ENCODE results near the gene STEAP1B. TPM values are rescaled to one million over a fixed set of nuclear protein-coding genes. Genes with fewer than 3 reads are reported as not detected.

The STEAP1B gene
- total RNA-seq, 1 experiment from 2014 or later = 1.6 TPM

DNA sequence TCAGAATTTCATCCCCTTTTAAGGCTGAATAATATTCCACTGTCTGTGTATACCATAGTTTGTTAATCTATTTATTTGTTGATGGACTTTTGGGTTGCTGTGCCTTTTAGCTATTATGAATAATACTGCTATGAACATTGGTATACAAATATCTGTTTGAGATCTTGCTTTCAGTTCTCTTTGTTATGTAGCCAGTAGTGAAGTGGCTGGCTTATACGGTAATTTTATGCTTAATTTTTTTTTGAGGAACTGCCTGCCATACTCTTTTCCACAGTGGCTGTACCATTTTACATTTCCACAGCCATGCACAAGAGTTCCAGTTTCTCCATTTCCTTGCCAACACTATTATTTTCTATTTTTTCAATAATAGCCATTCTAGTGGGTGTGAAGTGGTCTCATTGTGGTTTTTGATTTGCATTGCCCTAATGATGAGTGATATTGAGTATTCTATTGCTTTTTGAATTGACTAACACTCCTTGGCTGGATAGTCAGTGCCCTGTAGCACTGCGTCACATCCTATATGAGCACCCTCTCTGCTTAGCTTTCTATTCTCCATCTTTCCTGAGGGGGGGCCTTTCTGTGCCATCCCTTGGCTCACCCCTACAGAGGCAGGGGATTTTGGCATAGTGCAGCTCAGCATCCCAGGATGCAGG lies 113.7 kb downstream of the STEAP1B start:
- H3K4me1 ChIP-seq (replicated peaks) = no peaks in the 10 kb centered on the region
- no peak overlapping the region for H3K27ac ChIP-seq
- DNase-seq (ENCODE audit: low read depth in 1 of 2, low spot score in 2 of 2) = no peak
- no peaks in the 10 kb centered on the region for H3K9me3 ChIP-seq (replicated peaks)
- no peaks in the 10 kb centered on the region for H3K36me3 ChIP-seq
- H3K4me3 ChIP-seq = no peak overlapping the region
- peaks cover 4% of the 10 kb centered on the region; the same call in 1 of the 2 replicates for H3K27me3 ChIP-seq (replicated peaks)

DNA sequence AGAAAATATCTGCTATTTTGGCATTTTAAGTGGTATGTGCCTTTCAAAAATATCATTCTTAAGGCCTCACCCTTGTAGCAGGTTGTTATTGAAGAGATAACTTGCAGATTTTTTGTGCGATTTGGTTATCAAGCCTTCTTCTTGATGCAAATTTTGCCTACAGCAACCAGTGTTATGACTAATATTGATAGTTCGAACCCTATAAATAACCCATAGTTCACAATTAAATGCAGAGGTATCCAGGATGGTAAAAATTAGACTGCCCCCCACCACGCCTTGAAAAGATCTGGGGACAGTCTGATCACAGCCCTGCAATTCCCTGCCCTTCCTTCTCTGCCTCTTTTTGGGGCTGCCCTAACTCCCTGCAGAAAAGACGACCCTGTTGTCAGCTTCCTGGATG lies 114.7 kb downstream of the STEAP1B start:
- Histone ChIP-seq H3K9me3 (replicated peaks) (no peaks in the 10 kb centered on the region), H3K4me1 (replicated peaks) (no peaks in the 10 kb centered on the region), H3K36me3 (no peaks in the 10 kb centered on the region), H3K27me3 (replicated peaks) (peaks cover 4% of the 10 kb centered on the region; the same call in 1 of the 2 replicates), H3K27ac (no peak overlapping the region), H3K4me3 (no peak overlapping the region)
- DNase-seq (ENCODE audit: low read depth in 1 of 2, low spot score in 2 of 2) = no peak

- no peaks in the 10 kb centered on the region for H3K4me1 ChIP-seq (replicated peaks)
- H3K27ac ChIP-seq = no peak overlapping the region
- no peaks in the 10 kb centered on the region for H3K36me3 ChIP-seq
- H3K27me3 ChIP-seq (replicated peaks) = peaks cover 16% of the 10 kb centered on the region
- H3K4me3 ChIP-seq = no peak overlapping the region
- no peak for DNase-seq (ENCODE audit: low read depth in 1 of 2, low spot score in 2 of 2)
- no peaks in the 10 kb centered on the region for H3K9me3 ChIP-seq (replicated peaks)
Observed at GRCh38 chr7:22380333-22380732, 119.7 kb downstream of the STEAP1B start.

GRCh38 chr7:22378199-22378980 lies 121.6 kb downstream of the STEAP1B start:
- H3K27ac ChIP-seq = no peak overlapping the region
- H3K9me3 ChIP-seq (replicated peaks) = no peaks in the 10 kb centered on the region
- no peaks in the 10 kb centered on the region for H3K4me1 ChIP-seq (replicated peaks)
- DNase-seq (ENCODE audit: low read depth in 1 of 2, low spot score in 2 of 2) = no peak
- H3K36me3 ChIP-seq = no peaks in the 10 kb centered on the region
- peaks cover 16% of the 10 kb centered on the region for H3K27me3 ChIP-seq (replicated peaks)
- no peak overlapping the region for H3K4me3 ChIP-seq

GRCh38 chr7:22377703-22378102 lies 122.3 kb downstream of the STEAP1B start:
- no peak for DNase-seq (ENCODE audit: low read depth in 1 of 2, low spot score in 2 of 2)
- Histone ChIP-seq H3K4me3 (no peak overlapping the region), H3K4me1 (replicated peaks) (no peaks in the 10 kb centered on the region), H3K36me3 (no peaks in the 10 kb centered on the region), H3K9me3 (replicated peaks) (no peaks in the 10 kb centered on the region), H3K27ac (no peak overlapping the region), H3K27me3 (replicated peaks) (peaks cover 11% of the 10 kb centered on the region; the same call in 1 of the 2 replicates)

DNA sequence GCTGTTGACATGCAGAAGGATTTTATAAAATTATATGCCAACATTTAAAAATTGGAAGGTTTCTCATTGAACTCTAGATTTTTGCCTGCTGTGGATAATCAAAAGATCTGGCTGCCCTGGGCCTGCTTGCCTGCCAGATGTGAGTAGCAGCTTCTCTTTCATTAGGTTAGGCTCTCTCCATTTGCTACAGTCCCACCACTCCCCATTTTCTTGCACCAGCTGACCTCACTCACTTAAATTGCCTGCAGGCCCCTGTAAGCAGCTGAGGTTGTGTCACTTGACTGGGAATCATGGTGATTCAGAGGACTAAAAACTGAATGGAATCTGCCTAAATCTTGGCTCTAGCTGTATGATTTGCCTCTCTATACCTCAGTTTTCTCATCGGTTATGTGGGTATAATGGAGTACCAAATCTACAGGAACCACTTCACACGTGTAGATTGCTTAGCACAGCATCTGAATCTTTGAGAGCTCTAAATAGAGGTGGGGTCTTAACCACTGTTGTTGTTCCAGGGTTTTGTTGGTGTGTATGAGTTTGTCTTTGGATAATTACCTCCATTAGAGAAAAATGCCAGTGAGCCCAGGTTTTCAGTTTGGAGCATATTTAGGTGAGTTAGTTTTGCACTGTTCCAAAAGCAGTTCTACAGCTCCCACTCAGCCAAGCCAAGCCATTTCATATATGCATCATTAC lies 124.5 kb downstream of the STEAP1B start:
- Histone ChIP-seq H3K4me1 (replicated peaks) (no peaks in the 10 kb centered on the region), H3K9me3 (replicated peaks) (no peaks in the 10 kb centered on the region), H3K4me3 (no peak overlapping the region), H3K36me3 (no peaks in the 10 kb centered on the region), H3K27me3 (replicated peaks) (peaks cover 21% of the 10 kb centered on the region), H3K27ac (no peak overlapping the region)
- DNase-seq (ENCODE audit: low read depth in 1 of 2, low spot score in 2 of 2) = no peak

DNA sequence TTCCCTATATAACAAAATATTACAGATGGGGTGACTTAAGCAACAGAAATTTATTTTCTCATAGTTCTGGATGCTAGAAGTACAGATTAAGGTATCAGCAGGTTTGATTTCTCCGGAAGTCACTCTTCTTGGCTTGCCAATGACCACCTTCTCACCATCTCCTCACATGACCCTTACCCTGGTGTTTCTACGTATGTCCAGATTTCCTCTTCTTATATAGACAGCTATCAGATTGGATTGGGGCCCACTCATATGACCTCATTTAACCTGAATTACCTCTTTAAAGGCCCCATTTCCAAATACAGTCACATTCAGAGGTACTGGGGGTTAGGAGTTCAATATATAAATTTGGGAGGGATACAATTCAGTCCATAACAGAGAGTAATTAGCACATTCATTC lies 126.1 kb downstream of the STEAP1B start:
- DNase-seq (ENCODE audit: low read depth in 1 of 2, low spot score in 2 of 2) = no peak
- no peaks in the 10 kb centered on the region for H3K36me3 ChIP-seq
- H3K27me3 ChIP-seq (replicated peaks) = peaks cover 23% of the 10 kb centered on the region
- H3K4me1 ChIP-seq (replicated peaks) = no peaks in the 10 kb centered on the region
- no peak overlapping the region for H3K27ac ChIP-seq
- H3K9me3 ChIP-seq (replicated peaks) = no peaks in the 10 kb centered on the region
- H3K4me3 ChIP-seq = no peak overlapping the region

DNA sequence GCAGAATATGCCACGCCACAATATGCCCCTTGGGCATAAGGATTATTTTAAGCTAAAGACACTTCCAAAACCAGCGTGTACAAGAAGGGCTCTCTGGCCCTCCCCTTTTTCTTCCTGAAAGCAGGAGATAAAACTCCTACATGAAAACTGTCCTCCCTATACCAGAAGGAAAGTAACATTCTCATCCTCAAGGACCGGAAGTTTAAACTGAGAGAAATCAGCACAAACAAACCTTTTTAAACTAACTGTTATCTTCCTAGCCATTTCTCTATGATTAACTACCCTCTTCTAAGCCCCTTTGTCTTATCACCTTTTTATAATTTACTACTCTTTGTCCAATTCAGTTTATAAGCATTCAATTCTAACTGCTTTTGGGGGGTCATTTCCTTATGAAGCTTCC lies 126.6 kb downstream of the STEAP1B start:
- DNase-seq (ENCODE audit: low read depth in 1 of 2, low spot score in 2 of 2) = no peak
- Histone ChIP-seq H3K36me3 (no peaks in the 10 kb centered on the region), H3K4me3 (no peak overlapping the region), H3K27ac (no peak overlapping the region), H3K27me3 (replicated peaks) (peaks cover 23% of the 10 kb centered on the region), H3K4me1 (replicated peaks) (no peaks in the 10 kb centered on the region), H3K9me3 (replicated peaks) (no peaks in the 10 kb centered on the region)

GRCh38 chr7:22372863-22373262 lies 127.1 kb downstream of the STEAP1B start:
- H3K9me3 ChIP-seq (replicated peaks) = no peaks in the 10 kb centered on the region
- H3K36me3 ChIP-seq = no peaks in the 10 kb centered on the region
- peaks cover 23% of the 10 kb centered on the region for H3K27me3 ChIP-seq (replicated peaks)
- DNase-seq (ENCODE audit: low read depth in 1 of 2, low spot score in 2 of 2) = no peak
- no peaks in the 10 kb centered on the region for H3K4me1 ChIP-seq (replicated peaks)
- H3K4me3 ChIP-seq = no peak overlapping the region
- no peak overlapping the region for H3K27ac ChIP-seq

DNA sequence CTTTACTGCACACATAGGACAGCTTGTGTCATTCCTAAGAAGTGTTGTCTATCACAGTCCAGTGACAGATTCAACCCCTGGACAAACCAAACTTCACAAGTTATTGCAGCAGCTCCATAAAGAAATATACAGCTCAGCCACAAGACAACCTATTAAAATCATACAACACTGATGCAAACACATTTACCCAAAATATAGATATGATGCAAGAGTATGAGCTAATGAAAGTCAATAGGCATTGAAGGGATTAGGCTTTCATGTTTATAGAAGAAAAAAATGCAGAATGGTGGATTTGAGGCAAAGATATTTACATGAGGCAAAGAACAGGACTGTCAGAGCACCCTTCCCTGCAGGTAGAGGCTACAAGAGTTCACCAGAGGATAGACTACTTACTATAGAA lies 128.1 kb downstream of the STEAP1B start:
- Histone ChIP-seq H3K27me3 (replicated peaks) (peaks cover 20% of the 10 kb centered on the region), H3K4me3 (no peak overlapping the region), H3K4me1 (replicated peaks) (no peaks in the 10 kb centered on the region), H3K27ac (no peak overlapping the region), H3K9me3 (replicated peaks) (no peaks in the 10 kb centered on the region), H3K36me3 (no peaks in the 10 kb centered on the region)
- no peak for DNase-seq (ENCODE audit: low read depth in 1 of 2, low spot score in 2 of 2)

Other genes starting within 250 kb of the STEAP1B start
- gene RAPGEF5, start 143.0 kb downstream of the STEAP1B start, total RNA-seq (2014; rRNA removed; shearing (Covaris generic)) = 0.03 and 0.97 TPM in 2 replicates
- gene IL6, start 227.0 kb upstream of the STEAP1B start, total RNA-seq (2014; rRNA removed; shearing (Covaris generic)) = 3.3 and 5.8 TPM in 2 replicates